GM21367 (cell line): ENCODE results near the gene MAGEB1.

Experiments
- ATAC-seq: cut with Tn5 transposase; IDR thresholded peaks from one replicate; pipeline ENCODE4 v1.9.1; 2021; ENCODE audit not compliant: unreplicated experiment

MAGEB1 gene

GRCh38 chrX:30246769-30247489 is at the start of gene MAGEB1:
Gene MAGEB1 (plus strand): TSS chrX:30247146. CDS start chrX:30250494, 3,348 bp downstream.
- no peak for ATAC-seq

GRCh38 chrX:30212172-30212571 is 34.8 kb upstream of the MAGEB1 start:
- ATAC-seq, result no peak

- no peak for ATAC-seq
Observed at GRCh38 chrX:30215357-30215843, 31.5 kb upstream of the MAGEB1 start, which contains the start of gene MAGEB2. Gene MAGEB2 (plus strand): TSS chrX:30215563. CDS start chrX:30218581, 3,018 bp downstream.

- ATAC-seq, result no peak
Observed at GRCh38 chrX:30217465-30217864, 29.5 kb upstream of the MAGEB1 start.

GRCh38 chrX:30219372-30219771 is 27.6 kb upstream of the MAGEB1 start:
- ATAC-seq, result no peak

GRCh38 chrX:30220661-30221060 is 26.3 kb upstream of the MAGEB1 start:
- no peak for ATAC-seq

- ATAC-seq, result no peak
Observed at GRCh38 chrX:30224536-30224935, 22.4 kb upstream of the MAGEB1 start.

- ATAC-seq, result no peak
Observed at GRCh38 chrX:30228526-30228925, 18.4 kb upstream of the MAGEB1 start.

GRCh38 chrX:30230395-30230794 is 16.6 kb upstream of the MAGEB1 start, which contains the start of gene MAGEB3:
Gene MAGEB3 (plus strand): TSS chrX:30230657. CDS start chrX:30235925, 5,268 bp downstream.
- no peak for ATAC-seq

GRCh38 chrX:30241724-30242415 is 5.1 kb upstream of the MAGEB1 start, which contains the start of gene MAGEB4:
Gene MAGEB4 (plus strand): TSS chrX:30242000. CDS start chrX:30242136, 136 bp downstream.
- ATAC-seq, result no peak

- no peak for ATAC-seq
Observed at GRCh38 chrX:30248854-30249253, 1.9 kb downstream of the MAGEB1 start.

- ATAC-seq, result peak; percentile 51
Observed at GRCh38 chrX:30253257-30253656, 6.3 kb downstream of the MAGEB1 start.

- ATAC-seq, result no peak
Observed at GRCh38 chrX:30259927-30260326, 13.0 kb downstream of the MAGEB1 start.

- no peak for ATAC-seq
Observed at GRCh38 chrX:30261012-30261411, 14.1 kb downstream of the MAGEB1 start.

GRCh38 chrX:30262763-30263162 is 15.8 kb downstream of the MAGEB1 start:
- ATAC-seq, result no peak

- no peak for ATAC-seq
Observed at GRCh38 chrX:30270639-30271038, 23.7 kb downstream of the MAGEB1 start.

GRCh38 chrX:30275498-30275897 is 28.6 kb downstream of the MAGEB1 start:
- no peak for ATAC-seq

GRCh38 chrX:30278365-30278764 is 31.4 kb downstream of the MAGEB1 start:
- no peak for ATAC-seq

GRCh38 chrX:30280428-30280827 is 33.5 kb downstream of the MAGEB1 start:
- ATAC-seq, result no peak

- no peak for ATAC-seq
Observed at GRCh38 chrX:30282527-30282926, 35.6 kb downstream of the MAGEB1 start.

GRCh38 chrX:30283456-30284200 is 36.7 kb downstream of the MAGEB1 start:
- ATAC-seq, result no peak
